AG04449 (cell line): ENCODE data around the gene P2RX3.

ENCODE experiments used
- CTCF ChIA-PET: fragments of 350-600 bp; formaldehyde crosslinking; extraction: SDS; loops from one replicate; lab custom pipeline; 2021; ENCODE audit warnings: antibody characterized with exemption; lab: Yijun Ruan, JAX
- POLR2A ChIA-PET: fragments of 400-600, 350-600 bp; formaldehyde crosslinking; extraction: SDS; loops from one replicate; lab custom pipeline; 2020; ENCODE audit warnings: antibody characterized with exemption, inconsistent platforms; lab: Yijun Ruan, JAX
- DNase-seq: peaks from one replicate; pipeline ENCODE4 v3.0.0-alpha.2; 2010; ENCODE audit warnings: low read depth, low spot score
- H3K4me3 ChIP-seq: 2 replicates; pipeline ENCODE4 v1.5.1; 2011; ENCODE audit warnings: low read depth, mild to moderate bottlenecking, control low read depth, low read length
- CTCF ChIP-seq: IDR thresholded peaks from one replicate; pipeline ENCODE4 v1.5.1; 2011; ENCODE audit warnings: mild to moderate bottlenecking, moderate library complexity, low read length, control low read depth, inconsistent platforms; ENCODE audit not compliant: insufficient read depth; ENCODE audit errors: missing control alignments

P2RX3 gene

GRCh38 chr11:57391539-57391938 is 53.4 kb downstream of the P2RX3 start:
- CTCF ChIA-PET: no interaction called here
- DNase-seq: no peak

GRCh38 chr11:57392066-57392762 is 54.1 kb downstream of the P2RX3 start:
- no peak overlapping the region for H3K4me3 ChIP-seq
- ChIA-PET POLR2A (no interaction called here), CTCF (interaction anchor here (1.5 kb wide), 1 partner anchor 91 kb away, joined by 3 read pairs; no protein-coding TSS in a partner anchor)
- no peak for DNase-seq
- no peak for TF ChIP-seq CTCF

More at GRCh38 chr11:57391539-57391938, 53.4 kb downstream of the P2RX3 start:
- POLR2A ChIA-PET: no interaction called here
- H3K4me3 ChIP-seq: no peak overlapping the region
- no peak for TF ChIP-seq CTCF

GRCh38 chr11:57392763-57393105 is 54.6 kb downstream of the P2RX3 start:
- ChIA-PET CTCF (interaction anchor here (1.5 kb wide), 1 partner anchor 91 kb away, joined by 3 read pairs; no protein-coding TSS in a partner anchor), POLR2A (no interaction called here)
- no peak for DNase-seq
- H3K4me3 ChIP-seq: no peak overlapping the region
- TF ChIP-seq CTCF: no peak

GRCh38 chr11:57394203-57394965 is 56.2 kb downstream of the P2RX3 start:
- no peak for TF ChIP-seq CTCF
- H3K4me3 ChIP-seq: no peak overlapping the region
- DNase-seq: no peak
- ChIA-PET CTCF (interaction anchor here (1.3 kb wide), 1 partner anchor 64 kb away, joined by 3 read pairs; no protein-coding TSS in a partner anchor), POLR2A (no interaction called here)

- H3K4me3 ChIP-seq: no peak overlapping the region
- POLR2A ChIA-PET: interaction anchor here (0.5 kb wide), 1 partner anchor 365 kb away, joined by 4 read pairs; no protein-coding TSS in a partner anchor
- DNase-seq: no peak
- CTCF ChIA-PET: interaction anchor here (0.8 to 1.0 kb wide), 2 partner anchors 62 to 131 kb away, joined by 3 to 4 read pairs; no protein-coding TSS in a partner anchor
- no peak for TF ChIP-seq CTCF
Measured at GRCh38 chr11:57395905-57396623, 57.9 kb downstream of the P2RX3 start.
